ENCODE data around the gene MICAL3.

Gene MICAL3

GRCh38 chr22:17830043-17830961 is 194.1 kb downstream of the MICAL3 start:
- DNase-seq = peak; percentile 70

GRCh38 chr22:17829695-17830042 is 194.7 kb downstream of the MICAL3 start:
- no peak for DNase-seq

GRCh38 chr22:17828502-17829080 is 195.8 kb downstream of the MICAL3 start:
- no peak for DNase-seq

DNA sequence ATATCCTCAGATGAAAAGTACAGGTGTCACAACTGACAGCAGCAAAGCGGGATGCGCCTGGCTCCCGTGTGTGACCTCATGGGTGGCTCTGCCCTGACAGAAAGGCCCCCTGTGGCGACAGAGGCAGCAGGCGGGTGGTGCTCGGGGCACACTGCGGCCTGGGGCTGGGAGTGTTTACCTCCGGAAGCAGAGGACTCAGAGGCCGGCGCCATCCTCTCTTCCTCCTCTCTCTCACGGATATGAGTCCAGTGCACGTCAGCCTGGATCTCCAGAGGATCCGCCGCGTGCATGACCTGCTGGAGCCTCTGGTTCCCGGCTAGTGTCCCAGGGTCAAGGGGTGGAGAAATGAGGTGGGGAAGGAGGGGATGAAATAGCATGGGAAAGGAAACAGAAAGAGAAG is 196.9 kb downstream of the MICAL3 start:
- DNase-seq = no peak

GRCh38 chr22:17825876-17826550 is 198.3 kb downstream of the MICAL3 start:
- no peak for DNase-seq

DNA sequence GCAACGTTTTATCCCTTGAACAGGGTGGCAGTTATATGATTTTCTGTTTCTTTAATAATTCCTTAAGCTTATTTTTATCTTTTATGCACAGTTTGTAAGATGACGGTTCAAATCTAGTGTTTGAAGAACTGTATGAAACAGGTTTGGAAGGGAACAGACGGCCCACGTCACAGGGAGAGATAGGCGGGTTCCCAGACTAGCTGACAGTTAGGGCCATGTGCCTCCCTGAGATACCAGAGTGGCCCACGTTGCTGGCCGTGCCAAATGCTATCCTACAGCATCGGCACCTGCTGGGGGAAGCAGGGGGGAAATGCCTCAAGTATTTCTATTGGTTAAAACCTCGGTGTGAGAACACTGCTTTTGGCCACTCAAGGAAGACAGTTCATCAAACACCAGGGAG is 199.9 kb downstream of the MICAL3 start:
- no peak for DNase-seq

DNA sequence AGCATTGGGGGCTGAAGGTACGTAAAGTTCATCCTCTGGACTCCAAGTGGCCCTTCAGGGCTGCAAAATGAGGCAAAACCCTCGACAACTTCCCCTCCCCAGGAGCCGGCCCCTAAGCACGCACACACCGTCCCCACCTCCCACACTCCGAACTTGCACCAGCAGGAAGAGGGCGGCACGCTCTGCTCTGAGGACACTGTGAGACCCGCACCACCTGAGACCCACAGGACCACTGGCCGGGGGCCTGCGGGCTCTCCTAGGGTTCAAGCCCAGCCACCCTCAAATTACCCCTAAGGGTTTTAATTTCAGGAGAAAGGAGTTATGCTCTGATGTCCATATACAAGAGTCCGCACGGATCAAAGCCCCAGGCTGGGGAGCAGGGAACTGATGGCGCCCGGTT is 200.4 kb downstream of the MICAL3 start:
- no peak for DNase-seq

DNA sequence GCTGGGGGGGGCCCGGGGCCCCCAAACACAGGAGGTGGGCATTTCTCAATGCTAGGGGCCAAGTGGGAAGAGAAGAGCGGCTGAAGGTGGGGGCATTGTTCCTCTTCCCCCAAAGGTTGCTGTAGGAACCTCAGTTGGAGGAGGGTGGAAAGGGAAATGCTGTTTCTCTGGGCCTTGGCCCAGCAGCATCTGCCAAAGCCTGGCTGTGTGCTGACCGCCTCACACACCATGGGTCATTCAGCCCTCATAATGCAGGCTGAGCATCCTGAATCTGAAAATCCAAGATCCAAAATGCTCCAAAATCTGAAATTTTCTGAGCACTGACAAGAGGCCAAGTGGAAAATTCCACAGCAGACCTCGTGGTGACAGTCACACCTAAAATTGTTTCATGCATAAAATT is 201.1 kb downstream of the MICAL3 start:
- DNase-seq = no peak

DNA sequence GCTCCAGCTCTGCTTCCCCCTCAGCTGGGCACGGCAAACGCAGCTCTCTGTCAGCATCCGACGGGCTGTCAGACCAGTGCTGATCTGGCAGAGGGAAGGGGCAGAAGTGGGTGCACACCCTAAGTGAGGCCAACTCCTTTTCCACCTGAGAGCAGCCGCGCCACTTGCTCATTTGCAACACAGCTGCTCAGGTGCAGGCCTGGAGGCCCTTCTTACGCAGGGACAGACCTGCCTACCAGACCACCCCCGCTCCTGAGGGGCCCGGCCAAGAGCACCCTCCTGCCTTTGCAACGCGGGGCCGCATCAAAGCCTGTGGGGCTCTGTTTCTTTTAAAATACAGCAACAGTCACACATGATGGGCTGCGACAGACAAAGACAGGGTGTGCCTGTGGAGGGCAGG is 202.3 kb downstream of the MICAL3 start:
- DNase-seq = no peak

GRCh38 chr22:17820879-17821439 is 203.4 kb downstream of the MICAL3 start:
- no peak for DNase-seq

GRCh38 chr22:17818649-17819048 is 205.7 kb downstream of the MICAL3 start:
- no peak for DNase-seq

- no peak for DNase-seq
Measured at GRCh38 chr22:17818180-17818579, 206.2 kb downstream of the MICAL3 start.

DNA sequence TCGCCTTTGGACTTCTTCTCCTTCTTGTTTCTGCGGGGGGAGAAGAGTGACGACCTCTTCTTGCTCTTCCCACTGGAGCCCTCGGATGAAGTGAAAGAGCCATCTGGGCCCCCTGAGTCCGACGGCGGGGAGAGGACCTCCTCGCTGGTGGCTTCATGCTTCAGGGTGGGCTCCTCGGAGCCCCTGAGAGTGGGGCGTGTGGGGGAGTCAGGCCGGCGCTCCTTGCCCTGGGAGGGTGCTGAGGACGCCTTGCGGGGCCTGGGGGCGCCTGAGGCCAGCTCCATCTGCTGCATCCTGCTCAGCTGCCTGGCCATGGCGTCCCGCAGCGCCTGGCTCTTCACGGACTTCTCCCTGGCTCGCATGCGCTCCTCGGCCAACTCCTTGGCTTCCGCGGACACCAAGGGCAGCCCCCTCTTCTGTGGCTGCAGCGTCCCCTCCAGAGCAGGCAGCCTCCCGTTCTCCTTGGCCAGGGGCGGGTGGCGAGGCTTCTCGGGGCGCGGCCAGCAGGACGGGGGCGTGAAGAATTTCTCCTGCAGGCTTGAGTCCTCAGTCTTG is 206.8 kb downstream of the MICAL3 start:
- DNase-seq = no peak

GRCh38 chr22:17817079-17817478 is 207.3 kb downstream of the MICAL3 start:
- DNase-seq = no peak

GRCh38 chr22:17816649-17817048 is 207.7 kb downstream of the MICAL3 start:
- no peak for DNase-seq

DNA sequence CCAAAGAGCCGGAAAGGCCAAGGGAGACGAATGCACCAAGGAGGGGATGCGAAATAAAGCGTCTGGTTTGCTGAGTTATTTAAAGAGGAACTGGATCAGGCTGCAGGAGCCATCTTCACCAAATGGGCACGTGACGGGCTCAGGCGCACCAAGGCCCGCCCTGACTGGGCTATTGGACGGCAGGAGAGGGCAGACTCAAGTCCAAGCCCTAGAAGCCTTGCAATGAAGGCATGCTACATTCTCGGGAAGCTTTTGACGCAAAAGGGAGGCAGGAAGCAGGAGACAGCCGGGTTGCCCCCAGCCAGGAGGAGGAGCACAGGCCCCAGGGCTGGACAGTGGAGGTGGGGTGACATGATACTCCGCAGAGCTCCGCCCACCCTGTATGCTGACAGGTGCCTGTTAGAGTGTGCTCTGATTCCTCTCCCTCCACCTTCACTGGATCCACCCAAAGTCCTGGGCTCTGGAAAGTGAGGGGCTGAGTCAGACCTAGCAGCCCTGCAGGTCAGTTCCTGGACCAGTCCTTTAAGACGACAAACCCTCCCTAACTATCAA is 208.6 kb downstream of the MICAL3 start:
- DNase-seq = no peak

- no peak for DNase-seq
Measured at GRCh38 chr22:17814830-17815229, 209.5 kb downstream of the MICAL3 start.

GRCh38 chr22:17814084-17814483 is 210.3 kb downstream of the MICAL3 start:
- no peak for DNase-seq

DNA sequence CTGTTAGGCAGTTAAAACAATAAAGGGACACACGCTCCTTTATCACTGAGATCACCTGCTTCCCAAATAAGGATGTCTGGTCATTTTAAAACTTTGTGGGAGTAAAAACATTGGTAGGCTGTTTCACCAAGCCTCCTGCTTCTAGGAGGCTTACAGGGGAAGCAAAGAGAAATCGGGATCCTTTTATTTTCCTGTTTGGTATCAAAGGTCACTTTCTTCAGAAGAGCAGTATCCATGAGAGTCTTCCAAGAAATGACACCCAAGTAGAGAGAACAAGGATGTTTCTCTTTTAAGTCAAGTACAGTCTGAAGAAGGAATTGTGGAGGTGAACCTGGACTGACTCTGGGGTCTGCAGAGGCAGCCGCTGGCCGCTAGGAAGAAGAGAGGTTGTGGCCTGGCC is 213.2 kb downstream of the MICAL3 start:
- no peak for DNase-seq

DNA sequence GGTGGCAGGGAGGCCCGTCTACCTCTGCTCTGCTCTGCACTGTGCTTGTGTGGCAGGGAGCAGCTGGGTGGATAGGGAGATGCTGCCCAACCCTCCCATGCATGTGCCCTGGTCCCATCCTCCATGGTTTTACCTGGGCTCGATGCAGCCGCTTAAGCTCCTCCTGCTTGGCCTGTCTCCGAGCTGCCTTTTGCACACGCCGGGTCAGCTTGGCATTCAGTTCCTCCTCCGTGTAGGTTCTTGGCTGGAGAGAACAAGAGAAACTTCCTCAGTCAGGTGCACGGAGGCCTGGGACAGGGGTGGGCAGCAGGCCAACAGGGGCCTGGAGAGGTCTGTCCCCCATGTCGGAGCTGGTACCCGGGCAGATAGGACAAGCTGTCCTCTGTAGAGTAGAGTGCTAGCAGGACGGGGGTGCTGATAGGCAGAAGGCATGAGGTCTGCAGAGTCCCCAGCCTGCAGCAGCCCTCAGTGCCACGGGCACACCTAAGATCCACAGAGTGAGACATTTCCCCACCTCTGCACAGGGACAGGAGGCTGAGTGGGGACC is 213.7 kb downstream of the MICAL3 start:
- no peak for DNase-seq

DNA sequence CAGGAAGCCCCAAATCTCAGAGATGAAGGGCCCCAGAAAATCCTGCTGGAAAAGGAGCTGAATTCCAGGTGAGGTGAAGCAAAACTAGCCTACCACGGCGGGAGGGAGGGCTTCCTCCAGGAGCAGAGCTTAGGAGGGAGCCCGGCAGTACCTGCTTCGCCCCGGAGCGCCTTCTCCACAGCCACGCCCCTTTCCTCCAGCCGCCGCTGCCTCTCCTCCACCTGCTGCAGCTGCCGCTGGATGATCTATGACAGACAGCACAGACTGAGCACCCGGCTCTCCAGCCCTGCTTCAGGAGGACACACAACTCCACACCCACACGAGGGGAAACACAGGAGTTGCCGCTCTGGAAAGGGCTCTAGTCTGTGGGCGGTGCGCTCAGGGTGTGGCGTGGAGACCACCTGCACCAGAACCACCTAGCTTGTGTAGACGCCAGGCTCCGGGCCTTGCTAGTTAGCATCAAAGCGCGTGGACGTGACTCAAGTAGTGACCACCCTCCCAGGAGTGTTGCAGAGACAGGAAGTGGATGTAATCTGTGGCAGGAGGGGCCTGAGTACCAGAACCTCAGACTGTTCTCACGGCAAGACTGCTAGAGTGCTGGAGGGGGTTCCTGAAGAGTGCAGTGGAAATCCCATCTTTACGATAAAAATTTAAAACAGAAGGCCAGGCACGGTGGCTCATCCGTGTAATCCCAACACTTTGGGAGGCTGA is 215.5 kb downstream of the MICAL3 start:
- DNase-seq = no peak
